ENCODE results near the gene TANGO2.

TANGO2 gene

DNA sequence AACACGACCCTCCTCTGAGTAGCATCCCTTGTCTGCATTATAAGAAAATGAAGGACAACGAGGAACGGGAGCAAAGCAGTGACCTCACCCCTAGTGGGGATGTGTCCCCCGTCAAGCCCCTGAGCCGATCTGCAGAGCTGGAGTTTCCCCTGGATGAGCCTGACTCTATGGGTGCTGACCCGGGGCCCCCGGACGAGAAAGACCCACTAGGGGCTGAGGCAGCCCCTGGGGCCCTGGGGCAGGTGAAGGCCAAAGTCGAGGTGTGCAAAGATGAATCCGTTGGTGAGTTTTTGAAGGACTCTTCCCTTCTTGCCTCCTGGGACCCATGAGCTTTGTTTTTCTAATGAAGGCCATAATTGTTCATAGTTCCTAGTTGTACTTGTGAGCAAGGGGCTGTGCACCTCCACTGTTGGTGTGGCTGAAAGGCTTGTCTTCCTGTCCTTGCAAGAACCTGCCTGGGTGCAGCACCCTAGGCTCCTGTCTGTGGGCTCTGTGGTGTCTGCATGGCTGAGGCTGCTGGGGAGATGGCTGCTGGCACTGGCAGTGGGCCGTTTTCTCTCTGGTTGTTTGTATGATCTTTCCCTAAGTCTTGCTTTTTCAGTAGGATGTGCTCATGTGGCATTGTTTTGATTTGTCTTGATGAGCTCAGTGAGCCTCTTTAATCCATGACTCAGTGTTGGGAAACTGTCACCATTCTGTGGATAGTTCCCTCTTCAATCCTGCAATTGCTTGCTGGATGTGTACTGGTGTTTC is 69.2 kb downstream of the TANGO2 start:
- no peak for DNase-seq

DNA sequence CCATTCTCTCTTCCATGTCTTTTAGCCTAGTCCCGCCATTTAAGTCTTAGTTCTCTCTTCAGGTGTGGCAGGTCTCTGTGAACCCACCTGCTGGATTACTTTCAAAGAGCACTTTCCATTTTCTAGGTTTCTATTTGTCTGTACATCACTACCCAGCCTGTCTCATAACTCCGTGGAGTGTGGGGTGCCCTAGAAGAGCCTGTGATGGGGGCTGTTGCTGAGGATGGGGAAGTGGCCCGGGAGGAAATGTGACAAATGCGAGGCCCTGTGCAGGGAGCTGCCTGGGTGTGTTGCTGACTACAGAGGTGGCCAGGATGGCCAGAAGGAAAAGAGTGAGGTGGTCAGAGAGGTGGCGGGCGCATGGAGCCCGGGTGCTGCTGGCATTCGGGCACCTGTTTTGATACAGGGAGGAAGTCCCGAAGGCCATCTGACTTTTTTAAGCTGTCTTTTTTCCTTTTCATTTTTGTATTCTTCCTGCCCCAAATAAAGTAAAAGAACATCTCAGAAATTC is 69.9 kb downstream of the TANGO2 start:
- DNase-seq = no peak

DNA sequence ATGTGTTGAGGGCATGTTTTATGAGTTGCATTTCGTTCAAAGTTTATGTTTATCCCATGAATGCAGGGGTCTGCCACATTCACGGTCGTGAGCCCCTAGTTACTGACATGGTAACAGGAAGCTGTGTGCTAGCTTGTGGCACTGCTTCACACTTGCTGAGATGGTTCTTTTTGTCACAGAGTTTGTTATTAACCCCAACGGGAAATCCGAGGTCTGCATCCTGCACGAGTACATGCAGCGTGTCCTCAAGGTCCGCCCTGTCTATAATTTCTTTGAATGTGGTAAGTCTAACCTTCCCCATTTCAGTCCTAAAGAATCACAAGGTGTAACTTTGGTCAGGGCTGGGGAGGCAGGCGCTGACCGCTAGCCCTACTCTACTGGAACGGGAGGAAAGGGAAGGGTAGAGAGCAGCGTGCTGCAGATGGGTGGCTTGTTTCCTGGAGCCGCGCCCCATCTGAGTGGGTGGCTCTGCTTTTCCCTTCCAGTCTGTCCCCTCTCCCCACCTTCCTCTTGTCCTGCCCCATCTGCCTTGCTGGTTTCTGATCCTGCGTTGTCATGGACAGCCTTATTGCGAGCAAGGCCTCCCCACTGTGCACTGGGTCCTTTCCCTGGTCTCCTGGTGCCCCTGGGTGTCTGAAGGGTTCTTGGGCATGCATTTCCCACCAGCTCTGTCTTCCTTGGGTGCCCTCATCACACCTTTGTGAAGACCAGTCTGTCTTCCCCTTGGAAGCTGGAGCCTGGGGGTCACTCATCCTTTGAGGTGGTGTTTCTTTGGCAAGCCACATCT is 71.0 kb downstream of the TANGO2 start:
- no peak for DNase-seq

DNA sequence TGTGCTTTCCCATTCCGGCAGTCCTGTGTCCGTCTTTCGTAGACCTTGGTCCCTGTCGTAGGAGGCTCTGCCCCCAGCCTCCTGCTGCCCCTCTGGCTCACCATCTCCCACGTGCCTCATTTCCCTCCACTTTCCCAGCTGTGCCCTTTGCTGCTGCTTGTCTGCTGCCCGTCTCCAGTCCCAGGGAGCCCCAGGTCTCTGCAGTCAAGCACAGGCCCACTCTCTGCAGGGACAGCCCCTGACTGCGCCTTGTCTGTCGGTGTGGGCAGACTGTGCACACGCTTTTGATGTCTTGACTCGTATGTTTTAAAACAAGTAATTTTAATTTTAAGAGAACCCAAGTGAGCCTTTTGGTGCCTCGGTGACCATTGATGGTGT is 71.6 kb downstream of the TANGO2 start:
- no peak for DNase-seq

DNA sequence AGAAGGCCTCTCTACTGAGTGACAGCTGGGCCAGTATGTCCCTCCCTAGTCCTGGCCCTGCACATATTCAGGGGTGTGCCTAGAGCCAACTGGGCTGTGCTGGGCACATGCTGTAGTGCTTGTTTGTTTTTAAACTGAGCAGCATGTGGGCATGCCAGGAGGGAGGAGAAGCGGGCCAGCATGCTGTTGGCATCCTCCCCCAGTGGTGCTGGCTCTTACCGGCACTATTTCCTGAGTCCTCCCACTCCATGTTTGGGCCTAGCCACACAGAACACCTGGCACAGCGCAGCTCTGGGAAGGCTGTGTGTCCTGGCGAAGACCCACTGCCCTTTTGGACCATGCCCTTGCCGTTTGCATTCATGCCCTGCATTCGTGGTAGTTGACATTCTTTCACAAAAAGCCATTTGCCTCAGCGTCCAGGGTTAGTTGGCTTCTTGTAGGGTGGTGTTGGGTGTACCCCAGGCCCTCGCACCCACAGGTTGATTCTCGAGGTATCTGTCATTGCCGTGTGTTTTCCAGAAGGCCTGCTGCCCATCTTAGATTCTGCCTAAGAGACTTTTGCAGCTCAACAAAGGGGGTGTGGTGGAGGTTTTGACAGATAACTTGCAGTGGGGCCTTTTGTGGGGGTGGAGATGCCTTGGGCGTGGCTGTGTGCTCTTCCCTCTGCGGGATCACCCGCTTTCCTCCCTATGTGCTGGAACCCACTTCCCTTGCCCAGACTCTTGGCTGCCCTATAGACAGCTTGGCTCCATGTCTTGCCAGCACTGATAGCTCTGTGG is 72.7 kb downstream of the TANGO2 start:
- DNase-seq = no peak

DNA sequence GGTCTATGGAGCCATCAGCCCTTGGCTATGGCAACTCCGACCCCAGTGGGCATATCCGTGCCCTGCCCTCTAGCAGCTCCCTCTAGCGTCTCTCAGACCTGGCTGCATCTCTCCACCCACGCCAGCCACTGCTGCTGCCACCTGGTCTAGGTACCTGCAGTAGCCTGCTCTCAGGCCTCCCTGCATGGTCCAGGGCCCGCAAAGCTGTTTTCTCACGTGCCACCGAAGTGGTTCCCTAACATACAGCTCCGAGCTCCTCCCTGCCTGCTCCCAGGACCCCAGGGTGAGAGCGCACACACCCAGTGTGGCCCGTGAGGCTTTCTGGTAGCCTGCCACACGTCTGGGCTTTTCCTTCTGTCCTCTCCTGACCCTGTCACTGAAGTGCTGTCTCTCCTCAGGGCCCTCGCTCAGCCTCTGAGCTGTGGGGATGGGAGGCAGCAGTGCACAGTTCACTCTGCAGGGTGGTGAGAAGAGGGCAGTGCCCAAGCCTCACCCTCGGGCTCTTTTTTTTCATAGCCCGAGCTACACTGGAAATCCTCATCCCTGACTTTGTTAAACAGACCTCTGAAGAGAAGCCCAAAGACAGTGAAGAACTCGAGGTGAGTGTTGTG is 73.4 kb downstream of the TANGO2 start:
- DNase-seq = no peak

DNA sequence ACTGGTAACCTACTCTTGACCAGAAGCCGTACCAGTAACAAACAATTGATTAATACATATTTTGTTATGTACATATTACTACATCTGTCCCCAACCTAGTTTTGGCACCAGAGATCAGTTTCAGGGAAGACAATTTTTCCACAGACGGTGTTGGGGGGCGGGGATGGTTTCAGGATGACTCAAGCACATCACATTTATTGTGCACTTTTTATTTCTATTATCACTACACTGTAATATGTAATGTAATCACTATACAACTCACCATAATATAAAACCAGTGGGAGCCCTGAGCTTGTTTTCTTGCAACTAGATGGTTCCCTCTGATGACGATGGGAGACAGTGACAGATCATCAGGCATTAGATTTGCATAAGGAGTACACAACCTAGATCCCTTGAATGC is 74.6 kb downstream of the TANGO2 start:
- no peak for DNase-seq

DNA sequence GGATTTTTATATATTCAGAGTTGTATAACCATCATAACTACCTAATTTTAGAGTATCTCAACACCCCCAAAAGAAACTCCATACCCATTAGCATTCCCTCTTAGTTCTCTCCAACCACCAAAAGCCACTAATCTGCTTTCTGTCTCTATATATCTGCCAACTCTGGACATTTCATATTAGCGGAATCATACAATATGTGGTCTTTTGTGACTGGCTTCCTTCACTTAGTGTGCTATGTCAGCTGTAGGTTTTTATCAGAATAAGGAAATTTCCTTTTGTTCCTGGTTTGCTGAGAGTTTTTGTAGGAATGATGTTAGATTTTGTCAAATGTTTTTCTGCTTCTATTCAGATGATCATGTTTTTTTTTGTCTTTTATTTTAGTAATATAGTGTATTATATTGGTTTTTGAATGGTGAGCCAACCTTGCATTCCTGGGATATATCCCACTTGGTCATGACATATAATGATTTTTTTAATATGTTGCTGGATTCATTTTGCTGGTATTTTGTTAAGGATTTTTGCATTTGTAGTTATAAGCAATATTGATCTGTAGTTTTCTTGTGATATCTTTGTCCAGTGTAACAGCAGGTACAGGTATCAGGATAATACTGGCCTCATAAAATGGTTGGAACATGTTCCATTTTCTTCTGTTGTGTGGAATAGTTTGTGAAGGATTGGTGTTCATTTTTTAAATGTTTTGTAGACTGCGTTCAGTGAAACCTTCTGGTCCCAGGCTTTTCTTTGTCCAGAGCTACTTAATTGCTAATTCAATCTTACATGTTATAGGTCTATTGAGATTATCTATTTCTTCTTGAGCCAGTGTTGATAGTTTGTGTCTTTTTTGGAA is 75.9 kb downstream of the TANGO2 start:
- no peak for DNase-seq

DNA sequence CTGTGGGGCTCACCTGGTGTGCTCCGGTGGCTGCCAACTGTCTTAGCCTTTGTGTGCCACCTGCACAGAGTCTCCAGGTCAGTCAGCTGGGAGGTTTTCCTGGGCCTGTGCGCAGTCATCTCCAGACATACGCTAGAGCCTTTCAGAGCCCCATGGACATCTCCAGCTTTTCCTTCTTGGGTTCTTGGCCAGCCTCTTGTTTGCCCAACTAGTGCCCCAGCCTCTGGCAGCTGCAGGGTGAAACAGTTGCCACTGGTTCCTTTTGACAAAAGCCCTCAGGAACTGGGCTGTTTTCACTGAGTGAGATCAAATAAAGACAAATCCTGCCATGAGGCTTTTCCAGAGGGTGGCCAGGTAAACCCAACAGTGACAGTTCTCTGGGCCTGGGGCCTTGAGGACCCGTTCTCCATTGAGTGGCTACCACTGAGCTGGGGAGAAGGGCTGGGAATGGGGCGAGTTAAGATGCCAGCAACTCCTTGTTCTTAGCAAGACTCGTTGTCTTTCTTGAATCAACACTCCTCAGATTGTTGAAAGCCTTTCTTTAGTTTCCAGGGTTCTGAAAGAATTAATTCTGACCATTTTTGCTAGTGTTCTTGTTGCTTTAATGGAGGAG is 78.3 kb downstream of the TANGO2 start:
- DNase-seq = no peak

DNA sequence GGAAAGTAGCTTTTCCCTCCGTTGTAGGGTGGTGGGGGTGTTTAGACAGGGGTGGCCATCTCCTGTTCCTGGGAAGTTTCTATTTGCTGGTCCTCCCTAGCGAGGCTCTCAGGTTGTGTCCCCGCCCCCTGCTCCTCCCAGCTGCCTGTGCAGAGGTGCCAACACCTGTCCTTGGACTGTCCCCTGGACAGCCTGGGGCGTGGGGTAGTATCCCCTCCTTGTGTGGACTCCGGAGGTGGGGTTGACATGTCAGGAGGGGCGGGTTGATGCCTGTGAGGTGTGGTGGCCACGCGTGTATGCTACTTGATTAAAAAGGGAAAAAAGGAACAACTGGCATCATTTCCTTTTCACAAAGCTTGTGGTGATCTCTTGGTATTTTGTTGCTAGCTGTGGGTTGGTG is 80.7 kb downstream of the TANGO2 start:
- DNase-seq = no peak

DNA sequence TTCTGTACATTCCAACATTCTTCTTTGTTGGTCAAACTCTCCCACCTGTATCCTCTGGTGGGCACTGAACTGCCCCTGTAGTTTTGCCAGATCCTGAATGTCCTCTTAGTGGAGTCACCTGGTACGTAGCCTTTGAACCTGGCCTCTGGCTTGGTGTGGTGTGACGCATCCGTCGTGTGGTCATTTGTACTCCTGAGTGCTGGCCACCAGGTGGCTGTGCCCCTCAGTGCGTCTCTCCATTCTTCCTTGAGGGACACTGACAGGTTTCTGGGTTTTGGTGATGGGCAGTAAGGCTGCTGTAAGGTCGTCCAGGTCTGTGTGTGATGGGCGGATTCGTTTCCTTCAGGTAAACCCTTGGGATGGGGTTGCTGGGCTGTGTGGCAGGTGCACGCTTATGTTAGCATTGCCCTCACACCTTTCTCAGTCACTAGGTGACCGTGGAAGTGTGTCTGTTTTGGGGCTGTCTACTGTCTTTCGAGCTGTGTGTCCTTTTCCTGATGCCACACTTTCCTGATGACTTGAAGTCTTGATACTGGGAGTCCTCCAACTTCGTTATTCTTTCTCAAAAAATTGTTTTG is 81.4 kb downstream of the TANGO2 start:
- no peak for DNase-seq

DNA sequence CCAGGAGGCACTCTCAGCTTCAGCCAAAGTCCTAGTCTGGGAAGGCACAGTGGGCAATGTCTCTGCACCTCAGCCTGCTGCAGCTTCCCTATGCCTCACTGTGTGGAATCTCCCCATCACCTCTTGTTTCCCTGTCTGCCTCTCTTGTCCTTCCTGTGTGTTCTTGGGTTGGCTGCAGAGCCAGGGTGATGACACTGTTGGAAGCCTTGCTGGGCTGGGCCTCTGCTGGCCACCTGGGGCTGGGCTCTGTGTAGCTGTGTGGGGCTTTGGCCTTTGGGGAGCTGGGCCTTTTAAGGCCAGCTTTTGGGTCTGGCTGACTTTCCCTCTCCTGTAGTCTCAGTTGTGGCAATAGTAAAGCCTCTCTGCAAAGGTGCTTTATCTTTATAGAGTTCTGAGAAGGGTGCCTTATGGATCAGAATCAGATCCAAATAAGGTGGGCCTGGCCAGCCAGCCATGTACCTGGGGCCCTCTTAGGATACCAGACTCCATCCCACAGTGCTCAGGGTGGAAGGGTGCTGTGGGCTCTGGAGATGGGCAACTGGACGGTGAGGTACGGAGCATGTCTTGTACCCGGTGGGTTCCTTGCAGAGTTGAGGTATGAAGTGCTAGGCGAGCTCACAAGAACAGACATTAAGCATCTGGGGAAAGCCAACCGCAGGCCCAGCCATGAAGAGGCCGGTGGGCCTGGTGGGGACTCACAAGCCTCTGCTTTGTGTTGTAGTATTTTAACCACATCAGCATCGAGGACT is 84.7 kb downstream of the TANGO2 start:
- no peak for DNase-seq

DNA sequence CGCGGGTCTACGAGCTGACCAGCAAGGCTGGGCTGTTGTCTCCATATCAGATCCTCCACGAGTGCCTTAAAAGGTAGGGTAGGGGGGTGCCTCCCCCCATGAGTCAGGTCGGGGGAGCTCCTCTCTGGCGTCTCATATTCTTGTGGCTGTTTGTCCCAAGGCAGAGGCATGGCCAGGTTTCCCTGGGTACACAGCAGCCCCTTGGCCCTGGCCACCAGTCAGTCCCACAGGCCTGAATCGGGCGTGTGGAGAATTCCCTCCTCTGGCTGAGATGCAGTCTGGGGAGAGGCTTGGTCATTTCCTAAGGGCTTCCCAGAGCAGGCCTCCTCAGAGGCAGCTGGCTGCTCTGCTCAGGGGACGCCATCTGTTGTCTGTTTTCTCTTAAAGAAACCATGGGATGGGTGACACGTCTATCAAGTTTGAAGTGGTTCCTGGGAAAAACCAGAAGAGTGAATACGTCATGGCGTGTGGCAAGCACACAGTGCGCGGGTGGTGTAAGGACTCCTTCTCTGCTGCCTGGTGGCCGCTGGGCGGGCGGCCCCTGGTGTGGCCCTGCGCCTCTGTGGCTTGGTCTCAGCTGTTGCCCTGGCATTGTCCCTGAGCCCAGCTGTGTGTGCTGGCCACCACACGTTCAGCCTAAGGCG is 85.4 kb downstream of the TANGO2 start:
- DNase-seq = no peak

DNA sequence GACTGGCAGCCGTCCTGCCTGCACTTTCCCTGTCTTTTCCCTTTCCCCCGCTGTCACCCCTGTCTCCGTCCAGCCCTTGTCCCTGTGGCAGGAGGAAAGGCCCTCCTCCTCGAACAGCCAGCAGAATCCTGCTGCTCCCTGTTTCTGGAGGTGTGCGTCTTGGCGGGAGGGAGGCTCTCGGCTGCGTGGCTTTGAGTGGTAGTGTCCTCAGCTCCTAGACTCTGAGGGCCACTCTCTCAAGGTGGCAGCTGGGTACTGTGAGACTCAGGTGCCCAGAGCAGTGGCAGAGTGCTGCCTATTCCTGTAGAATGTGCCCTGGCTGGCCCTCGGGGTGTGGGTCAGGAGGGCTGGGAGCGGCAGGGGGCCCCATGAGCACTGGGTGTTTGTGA is 85.9 kb downstream of the TANGO2 start:
- DNase-seq = no peak

DNA sequence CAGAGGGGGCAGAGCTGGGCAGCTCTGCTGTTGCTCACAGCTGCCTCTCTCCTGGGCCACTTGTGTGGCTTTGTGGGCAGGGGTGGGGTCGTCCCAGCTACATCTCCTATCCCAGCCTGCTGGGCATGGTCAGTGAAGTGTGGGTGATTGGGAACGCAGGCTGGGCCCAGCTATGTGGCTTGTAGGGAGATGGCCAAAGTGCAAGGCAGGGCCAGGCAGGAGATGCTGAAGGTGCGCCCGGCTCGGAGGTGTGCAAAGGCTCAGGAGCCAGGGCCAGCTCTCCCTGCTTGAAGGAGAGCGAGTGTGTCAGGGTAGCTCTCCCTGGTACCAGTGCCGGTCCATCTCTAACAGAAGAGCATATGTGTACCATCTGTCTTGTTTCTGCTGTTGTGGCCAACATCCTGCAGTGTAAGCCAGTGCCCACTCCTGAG is 86.6 kb downstream of the TANGO2 start:
- no peak for DNase-seq

DNA sequence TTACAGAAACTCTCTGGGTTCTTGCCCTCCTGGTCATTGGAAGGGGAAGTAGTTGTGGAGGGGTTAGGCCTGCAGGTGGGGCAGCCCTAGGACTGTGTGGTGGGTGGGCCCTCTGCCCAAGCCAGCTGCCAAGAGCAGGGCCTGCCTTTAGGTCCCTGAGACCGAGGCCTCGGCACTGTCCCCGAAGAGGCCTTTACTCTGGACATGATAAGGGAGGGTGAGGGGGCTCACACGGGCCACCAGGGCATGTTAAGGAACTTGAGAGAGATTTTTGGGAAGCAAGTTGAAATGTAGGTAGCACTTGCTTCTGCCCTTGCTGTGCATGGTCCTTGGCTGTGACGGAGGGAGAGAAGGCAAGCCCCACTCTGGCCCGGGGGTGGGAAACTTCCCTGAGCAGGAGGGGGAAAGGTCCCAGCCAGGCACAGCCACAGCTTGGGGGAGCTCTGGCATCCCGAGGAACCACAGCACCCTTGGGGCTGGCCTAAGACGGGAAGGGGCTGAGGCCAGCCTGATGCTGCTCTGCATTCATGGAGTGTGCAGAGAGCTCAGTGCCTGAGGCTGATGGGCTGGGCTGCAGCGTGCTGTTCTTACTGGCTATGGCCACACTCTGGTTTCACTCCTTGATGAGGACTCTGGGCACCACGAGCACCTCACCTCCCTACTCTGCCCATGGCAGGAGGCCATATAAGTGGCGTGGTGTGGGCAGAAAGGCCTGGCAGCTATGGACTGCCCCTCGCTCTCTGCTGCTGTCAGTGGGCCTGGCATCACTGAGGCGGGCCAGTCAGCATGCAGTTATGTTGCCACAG is 87.2 kb downstream of the TANGO2 start:
- no peak for DNase-seq

DNA sequence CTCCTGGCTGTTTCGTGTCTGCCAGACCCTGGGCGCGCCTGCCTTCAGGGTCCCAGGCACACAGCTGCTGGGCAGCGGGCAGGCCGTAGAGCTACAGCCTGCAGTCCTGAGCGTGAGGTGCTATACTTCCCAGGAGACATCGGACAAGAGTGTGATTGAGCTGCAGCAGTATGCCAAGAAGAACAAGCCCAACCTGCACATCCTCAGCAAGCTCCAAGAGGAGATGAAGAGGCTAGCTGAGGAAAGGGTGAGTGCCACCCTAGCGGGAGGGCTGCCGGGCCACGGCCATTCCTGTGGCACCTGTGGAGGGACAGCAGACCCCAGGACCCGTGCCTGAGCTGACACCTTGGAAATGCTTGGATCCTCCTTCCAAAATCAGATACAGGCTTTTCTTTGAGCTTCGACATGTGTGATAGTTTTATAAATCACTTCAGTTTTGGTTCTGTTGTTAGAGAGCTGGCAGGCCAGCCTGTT is 87.9 kb downstream of the TANGO2 start:
- no peak for DNase-seq

DNA sequence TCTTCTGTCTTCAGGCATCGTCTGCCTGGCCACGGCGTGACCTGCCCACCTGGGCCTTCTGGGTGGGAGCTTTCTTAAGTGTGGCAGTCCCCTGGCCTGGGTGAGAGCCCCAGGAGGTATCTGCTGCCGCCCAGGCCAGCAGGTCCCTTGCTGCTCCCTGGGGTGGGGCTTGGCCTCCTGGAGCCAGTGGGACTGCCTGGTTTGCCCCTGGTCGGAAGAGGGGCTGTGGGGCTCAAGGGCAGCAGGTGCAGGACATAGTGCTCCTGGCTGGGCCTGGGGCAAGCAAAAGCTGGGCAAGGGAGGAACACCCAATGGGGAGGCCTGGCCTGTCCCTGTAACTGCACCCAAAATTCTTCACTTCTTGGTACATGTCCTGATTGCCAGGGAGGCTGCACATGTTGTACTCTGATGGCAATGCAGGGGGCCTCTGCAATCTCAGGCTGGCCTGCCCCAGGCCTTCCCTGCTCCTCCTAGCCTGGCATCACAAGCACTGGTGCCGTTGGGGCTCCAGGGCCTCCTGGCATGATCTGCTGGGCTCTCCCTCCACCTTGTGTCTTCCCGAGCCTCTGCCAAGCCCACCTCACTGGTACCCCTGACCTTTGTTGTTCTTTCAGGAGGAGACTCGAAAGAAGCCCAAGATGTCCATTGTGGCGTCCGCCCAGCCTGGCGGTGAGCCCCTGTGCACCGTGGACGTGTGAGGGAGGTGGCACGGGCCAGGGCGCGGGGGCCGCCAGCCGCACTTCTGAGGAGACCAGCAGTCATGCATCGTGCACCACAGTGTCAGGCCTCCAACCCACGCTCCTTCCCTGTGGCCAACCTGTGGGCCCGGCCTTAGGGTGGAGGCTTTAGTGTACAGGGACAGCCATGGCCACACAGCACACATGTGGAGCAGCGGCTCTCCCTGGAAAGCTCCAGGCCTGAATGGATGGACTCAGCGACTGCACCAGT is 88.8 kb downstream of the TANGO2 start:
- no peak for DNase-seq

Measured in NCI-H146 (cell line).